HG03039 (cell line): ENCODE measurements around the gene TMC5.
"Not testable (repeated sequence)": the region's sequence is repeated elsewhere in the genome, so short reads cannot be mapped to it uniquely, and the experiment has no call there.

Source experiments
- ATAC-seq: cut with Tn5 transposase; IDR thresholded peaks from one replicate; pipeline ENCODE4 v1.9.1; 2021; ENCODE audit warnings: mild to moderate bottlenecking, moderate library complexity; ENCODE audit not compliant: unreplicated experiment

The TMC5 gene

GRCh38 chr16:19417640-19418039 lies at the start of gene TMC5:
Gene TMC5, plus strand, starts transcription at chr16:19417883. Its CDS starts 22,156 bp downstream, at chr16:19440039.
- no peak for ATAC-seq

- not testable (repeated sequence) for ATAC-seq
Measured at GRCh38 chr16:19372541-19372940, 45.1 kb upstream of the TMC5 start.

- ATAC-seq = no peak
Measured at GRCh38 chr16:19374402-19374801, 43.3 kb upstream of the TMC5 start.

- no peak for ATAC-seq
Measured at GRCh38 chr16:19375561-19376158, 42.0 kb upstream of the TMC5 start.

GRCh38 chr16:19377864-19378263 lies 39.8 kb upstream of the TMC5 start:
- no peak for ATAC-seq

- no peak for ATAC-seq
Measured at GRCh38 chr16:19378511-19378910, 39.2 kb upstream of the TMC5 start.

GRCh38 chr16:19379838-19380237 lies 37.8 kb upstream of the TMC5 start:
- ATAC-seq = no peak

- ATAC-seq = no peak
Measured at GRCh38 chr16:19380328-19380727, 37.4 kb upstream of the TMC5 start.

GRCh38 chr16:19382084-19382801 lies 35.4 kb upstream of the TMC5 start:
- no peak for ATAC-seq

GRCh38 chr16:19382887-19383816 lies 34.5 kb upstream of the TMC5 start:
- no peak for ATAC-seq

- no peak for ATAC-seq
Measured at GRCh38 chr16:19384656-19385055, 33.0 kb upstream of the TMC5 start.

- no peak for ATAC-seq
Measured at GRCh38 chr16:19386525-19386924, 31.2 kb upstream of the TMC5 start.

GRCh38 chr16:19389246-19389645 lies 28.4 kb upstream of the TMC5 start:
- ATAC-seq = no peak

GRCh38 chr16:19391185-19391776 lies 26.4 kb upstream of the TMC5 start:
- not testable (repeated sequence) for ATAC-seq

GRCh38 chr16:19392352-19392751 lies 25.3 kb upstream of the TMC5 start:
- ATAC-seq = no peak

- no peak for ATAC-seq
Measured at GRCh38 chr16:19393226-19394111, 24.2 kb upstream of the TMC5 start.

- not testable (repeated sequence) for ATAC-seq
Measured at GRCh38 chr16:19395646-19396267, 21.9 kb upstream of the TMC5 start.

GRCh38 chr16:19396555-19397011 lies 21.1 kb upstream of the TMC5 start:
- no peak for ATAC-seq

GRCh38 chr16:19397373-19397772 lies 20.3 kb upstream of the TMC5 start:
- ATAC-seq = not testable (repeated sequence)

- no peak for ATAC-seq
Measured at GRCh38 chr16:19400711-19401110, 17.0 kb upstream of the TMC5 start.
